Measurements from ENCODE around the gene ANKIB1.
A peak's percentile ranks its signal among the peaks of the same experiment; 100 is the strongest.

The ANKIB1 gene

GRCh38 chr7:92447345-92448204 is 201.8 kb downstream of the ANKIB1 start, which contains the start of gene GATAD1:
GATAD1 (plus strand) TSS chr7:92447482; CDS start chr7:92447730, 248 bp downstream.
- peak; percentile 62 to 72 for DNase-seq (ENCODE audit: low read depth in 2 of 2)

- DNase-seq (ENCODE audit: low read depth in 2 of 2): peak in 1 of 2 donors; percentile 34
These were observed 202.5 kb downstream of the ANKIB1 start for GRCh38 chr7:92448205-92448747.
